Gastrocnemius medialis (tissue), 4 donors: ENCODE results near the gene EGF. TPM values are rescaled to one million over a fixed set of nuclear protein-coding genes. Genes with fewer than 3 reads are reported as not detected.

Source experiments
- ATAC-seq, 2 donors: fragments of 150-250 bp; one replicate each; pipeline ENCODE4 v1.9.1; 2016
- DNase-seq, 2 donors: peaks; one replicate each; pipeline ENCODE4 v3.0.0-alpha.2; 2019
- H3K27ac ChIP-seq, 4 donors: fragments of 200-600 bp; sonication (generic); 1 replicate in 1 of 4; 2 replicates in 3 of 4; pipeline ENCODE4 v1.5.1; 2016 to 2018; ENCODE audit warnings: mild to moderate bottlenecking in 2 of 4, moderate library complexity in 1 of 4
- H3K27me3 ChIP-seq, 3 donors: fragments of 200-600 bp; sonication (generic) in 2 of 3; 1 replicate in 1 of 3; 2 replicates in 2 of 3; pipeline versions ENCODE4 v1.5.1 to v1.6.0; 2016 to 2019; ENCODE audit warnings: mild to moderate bottlenecking in 1 of 3, moderate library complexity in 1 of 3
- H3K36me3 ChIP-seq, 2 donors: fragments of 200-600 bp; sonication (generic) in 1 of 2; one replicate each; pipeline ENCODE4 v1.5.1; 2017 to 2018
- H3K4me1 ChIP-seq, 2 donors: fragments of 200-600 bp; sonication (generic) in 1 of 2; one replicate each; pipeline ENCODE4 v1.5.1; 2016 to 2017; ENCODE audit warnings: mild to moderate bottlenecking in 2 of 2
- H3K4me3 ChIP-seq, 4 donors: fragments of 200-600 bp; sonication (generic) in 3 of 4; 1 replicate in 1 of 4; 2 replicates in 3 of 4; pipeline ENCODE4 v1.5.1; 2016 to 2019; ENCODE audit warnings: mild to moderate bottlenecking in 2 of 4
- H3K9me3 ChIP-seq, 3 donors: fragments of 200-600 bp; sonication (generic) in 2 of 3; 1 replicate in 1 of 3; 2 replicates in 2 of 3; pipeline ENCODE4 v1.5.1; 2016 to 2019
- CTCF ChIP-seq, 5 experiments: fragments of 450-650 bp in 3 of 5; fragments of 200-600 bp in 2 of 5; sonication (generic) in 2 of 5; IDR thresholded peaks in 4 of 5; conservative IDR thresholded peaks in 1 of 5; 1 replicate in 4 of 5; 2 replicates in 1 of 5; pipeline ENCODE4 v1.5.1; 2016 to 2019; ENCODE audit warnings: antibody characterized with exemption in 5 of 5, mild to moderate bottlenecking in 3 of 5, moderate library complexity in 3 of 5
- POLR2A ChIP-seq, 2 donors: fragments of 450-650 bp; IDR thresholded peaks; one replicate each; pipeline ENCODE4 v1.6.1; 2017; ENCODE audit warnings: antibody characterized with exemption in 2 of 2, mild to moderate bottlenecking in 2 of 2, moderate library complexity in 2 of 2
- in situ Hi-C, 4 donors: fragments of 200-750 bp; cut with MboI; loops; one replicate each; pipeline versions ENCODE4 v1.15.0 to v1.8.0; 2017; ENCODE audit warnings: low sequenced_read_pairs in 4 of 4
- intact Hi-C: fragments of 100-400 bp; cut with DNase I; formaldehyde crosslinking; loops from one replicate; pipeline ENCODE4 v1.15.1; 2023; ENCODE audit warnings: low total_unique reads
- total RNA-seq, 4 donors: library from RNA; depleted of rRNA; stranded (reverse); fragments of >200 nt; gene quantifications; one replicate each; pipeline versions ENCODE4 v1.1.0 to v1.2.3, GENCODE V29; 2016

The EGF gene
- total RNA-seq, 4 donors from 2014 or later: 12.1 to 58.5 (median 21.3) TPM

- no peaks in the 10 kb centered on the region for H3K27me3 ChIP-seq
- H3K27ac ChIP-seq: peak overlapping the region; percentile 91 to 96 (median 93)
- DNase-seq: no peak
- no peaks in the 10 kb centered on the region for H3K36me3 ChIP-seq
- intact Hi-C loops (loop anchor here (5.0 to 10.0 kb wide), 2 partner anchors 484 to 629 kb away; partner anchors contain the start of gene SEC24B), in situ Hi-C loops (no loop called here)
- H3K4me1 ChIP-seq: peaks cover 29 to 50% of the 10 kb centered on the region in 2 donors
- H3K9me3 ChIP-seq: no peaks in the 10 kb centered on the region
- no peak for ATAC-seq
- H3K4me3 ChIP-seq: peak overlapping the region; percentile 59 to 75 (median 62)
- TF ChIP-seq CTCF (IDR thresholded peaks at IDR 0.05 in 4 of 5, conservative IDR thresholded peaks at IDR 0.05 in 1 of 5) (no peak), POLR2A (IDR thresholded peaks at IDR 0.05) (no peak)
Measured at GRCh38 chr4:109916027-109916409, 3.3 kb downstream of the EGF start.

DNA sequence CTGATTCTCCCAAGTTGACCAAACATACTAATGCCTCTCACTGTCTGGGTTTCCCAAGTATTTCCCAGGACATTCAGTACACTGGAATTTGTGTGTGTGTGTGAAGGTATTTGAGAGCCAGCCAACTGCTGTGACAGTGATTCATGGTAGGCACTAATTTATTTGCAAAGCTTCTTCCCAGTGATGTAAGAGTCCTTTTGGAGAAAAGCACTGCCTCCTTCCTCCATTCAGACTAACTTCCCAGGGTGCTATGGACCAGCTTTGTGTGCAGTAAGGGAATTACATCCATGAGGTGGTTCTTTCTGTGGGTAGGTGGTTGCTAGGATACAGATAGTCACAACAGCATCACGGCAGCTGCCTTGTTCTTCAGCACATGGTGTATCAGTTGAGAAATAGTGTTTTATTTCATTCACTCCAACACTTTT lies 8.7 kb downstream of the EGF start:
- no peaks in the 10 kb centered on the region for H3K9me3 ChIP-seq
- TF ChIP-seq POLR2A (IDR thresholded peaks at IDR 0.05) (no peak), CTCF (IDR thresholded peaks at IDR 0.05 in 4 of 5, conservative IDR thresholded peaks at IDR 0.05 in 1 of 5) (no peak)
- DNase-seq (no peak), ATAC-seq (peak; percentile 76 to 80)
- H3K27me3 ChIP-seq: no peaks in the 10 kb centered on the region
- peaks cover 24 to 55% of the 10 kb centered on the region in 2 donors for H3K4me1 ChIP-seq
- in situ Hi-C loops: no loop called here
- no peaks in the 10 kb centered on the region for H3K36me3 ChIP-seq
- H3K27ac ChIP-seq: peak overlapping the region in 2 of 4 donors; percentile 10 to 34
- intact Hi-C loops: no loop called here
- no peak overlapping the region for H3K4me3 ChIP-seq

GRCh38 chr4:109925396-109925795 lies 12.7 kb downstream of the EGF start:
- intact Hi-C loops (no loop called here), in situ Hi-C loops (no loop called here)
- Histone ChIP-seq H3K4me3 (no peak overlapping the region), H3K9me3 (no peaks in the 10 kb centered on the region), H3K36me3 (no peaks in the 10 kb centered on the region), H3K27me3 (no peaks in the 10 kb centered on the region), H3K27ac (no peak overlapping the region), H3K4me1 (peaks cover 21 to 35% of the 10 kb centered on the region in 2 donors)
- no peak for ATAC-seq
- DNase-seq: no peak
- TF ChIP-seq POLR2A (IDR thresholded peaks at IDR 0.05): no peak
- no peak for TF ChIP-seq CTCF (IDR thresholded peaks at IDR 0.05 in 4 of 5, conservative IDR thresholded peaks at IDR 0.05 in 1 of 5)

DNA sequence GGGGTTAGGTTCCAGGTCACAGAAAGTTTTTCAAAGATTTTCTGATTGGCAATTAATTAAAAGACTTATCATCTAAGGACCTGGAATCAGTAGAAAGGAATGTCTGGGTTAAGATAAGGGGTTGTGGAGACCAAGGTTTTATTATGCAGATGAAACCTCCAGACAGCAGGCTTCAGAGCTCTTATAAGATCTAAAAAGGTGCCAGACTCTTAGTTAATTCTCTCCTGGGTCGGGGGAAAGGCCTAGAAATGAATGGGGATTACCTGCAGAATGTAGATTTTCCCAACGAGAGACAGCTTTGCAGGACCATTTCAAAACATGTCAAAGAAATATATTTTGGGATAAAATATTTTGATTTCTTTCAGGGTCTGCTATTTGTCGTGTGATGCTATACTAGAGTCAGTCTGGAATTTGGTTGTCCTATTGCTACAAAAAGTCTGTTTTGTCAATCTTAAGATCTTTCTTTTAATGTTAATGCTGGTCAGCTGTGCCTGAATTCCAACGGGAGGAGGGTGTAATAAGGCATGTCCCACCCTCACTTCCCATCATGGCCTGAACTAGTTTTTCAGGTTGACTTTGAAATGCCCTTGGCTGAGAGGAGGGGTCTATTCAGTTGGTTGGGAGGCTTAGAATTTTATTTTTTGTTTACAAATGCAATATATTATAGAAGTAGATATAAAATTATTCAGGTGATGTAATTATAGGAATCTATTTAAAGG lies 15.8 kb downstream of the EGF start:
- Histone ChIP-seq H3K9me3 (no peaks in the 10 kb centered on the region), H3K36me3 (no peaks in the 10 kb centered on the region), H3K27ac (no peak overlapping the region), H3K4me1 (peaks cover 0 to 11% of the 10 kb centered on the region in 2 donors), H3K27me3 (no peaks in the 10 kb centered on the region), H3K4me3 (no peak overlapping the region)
- ATAC-seq (no peak), DNase-seq (no peak)
- TF ChIP-seq POLR2A (IDR thresholded peaks at IDR 0.05) (no peak), CTCF (IDR thresholded peaks at IDR 0.05 in 4 of 5, conservative IDR thresholded peaks at IDR 0.05 in 1 of 5) (no peak)
- intact Hi-C loops (no loop called here), in situ Hi-C loops (no loop called here)
